Subcutaneous adipose tissue (tissue), 4 donors: Measurements from ENCODE around the gene ARPC5L. TPM values are rescaled to one million over a fixed set of nuclear protein-coding genes. Genes with fewer than 3 reads are reported as not detected.

ENCODE experiments used
- CTCF ChIP-seq: fragments of 450-650 bp; IDR thresholded peaks from one replicate; pipeline ENCODE4 v1.5.1; 2016; ENCODE audit warnings: low read depth, mild to moderate bottlenecking, control low read depth, antibody characterized with exemption, moderate library complexity
- total RNA-seq, 4 donors: library from RNA; depleted of rRNA; stranded (reverse); fragments of >200 nt; gene quantifications; one replicate each; pipeline ENCODE4 v1.1.0, GENCODE V29; 2016

ARPC5L gene
- total RNA-seq, 4 donors from 2014 or later, result 13.8 to 29.2 (median 16.3) TPM

GRCh38 chr9:124875501-124875900 is 13.6 kb downstream of the ARPC5L start:
- TF ChIP-seq CTCF, result no peak

GRCh38 chr9:124877021-124877782 is 15.3 kb downstream of the ARPC5L start:
- no peak for TF ChIP-seq CTCF

- no peak for TF ChIP-seq CTCF
Observed at GRCh38 chr9:124878021-124878420, 16.1 kb downstream of the ARPC5L start.

- TF ChIP-seq CTCF, result no peak
Observed at GRCh38 chr9:124878518-124878917, 16.6 kb downstream of the ARPC5L start.

- TF ChIP-seq CTCF, result no peak
Observed at GRCh38 chr9:124879226-124879625, 17.3 kb downstream of the ARPC5L start.

- TF ChIP-seq CTCF, result no peak
Observed at GRCh38 chr9:124880501-124880900, 18.6 kb downstream of the ARPC5L start.

GRCh38 chr9:124881138-124881743 is 19.3 kb downstream of the ARPC5L start:
- TF ChIP-seq CTCF, result no peak
